ENCODE results near the gene CPEB3. TPM values are rescaled to one million over a fixed set of nuclear protein-coding genes. Genes with fewer than 3 reads are reported as not detected.

Gene CPEB3
- total RNA-seq, 1 donor from 2014 or later: 5.7 TPM

GRCh38 chr10:92062273-92062672 lies 228.6 kb downstream of the CPEB3 start:
- intact Hi-C loops (cut with DNase I): no loop called here
- DNase-seq (no peak), ATAC-seq (no peak)
- no peak overlapping the region for H3K4me3 ChIP-seq
- H3K4me1 ChIP-seq: no peaks in the 10 kb centered on the region
- H3K27ac ChIP-seq: no peak overlapping the region
- no peak for TF ChIP-seq CTCF (IDR thresholded peaks at IDR 0.05)
- no peaks in the 10 kb centered on the region for H3K27me3 ChIP-seq
- H3K9me3 ChIP-seq: no peaks in the 10 kb centered on the region
- no peaks in the 10 kb centered on the region for H3K36me3 ChIP-seq

GRCh38 chr10:92054807-92055206 lies 236.1 kb downstream of the CPEB3 start:
- intact Hi-C loops (cut with DNase I): no loop called here
- peaks cover 5% of the 10 kb centered on the region for H3K36me3 ChIP-seq
- H3K9me3 ChIP-seq: no peaks in the 10 kb centered on the region
- H3K27me3 ChIP-seq: no peaks in the 10 kb centered on the region
- no peak overlapping the region for H3K4me3 ChIP-seq
- H3K27ac ChIP-seq: no peak overlapping the region
- no peak for TF ChIP-seq CTCF (IDR thresholded peaks at IDR 0.05)
- DNase-seq: no peak
- no peak for ATAC-seq
- H3K4me1 ChIP-seq: no peaks in the 10 kb centered on the region

GRCh38 chr10:92052741-92053140 lies 238.1 kb downstream of the CPEB3 start:
- Histone ChIP-seq H3K36me3 (peaks cover 5% of the 10 kb centered on the region), H3K4me3 (no peak overlapping the region), H3K27me3 (no peaks in the 10 kb centered on the region), H3K4me1 (no peaks in the 10 kb centered on the region), H3K9me3 (no peaks in the 10 kb centered on the region), H3K27ac (no peak overlapping the region)
- DNase-seq (no peak), ATAC-seq (no peak)
- intact Hi-C loops (cut with DNase I): no loop called here
- TF ChIP-seq CTCF (IDR thresholded peaks at IDR 0.05): no peak

GRCh38 chr10:92052088-92052487 lies 238.8 kb downstream of the CPEB3 start:
- H3K36me3 ChIP-seq: peaks cover 5% of the 10 kb centered on the region
- no peaks in the 10 kb centered on the region for H3K9me3 ChIP-seq
- DNase-seq: peak; percentile 85
- no peak overlapping the region for H3K4me3 ChIP-seq
- no peak overlapping the region for H3K27ac ChIP-seq
- no peak for TF ChIP-seq CTCF (IDR thresholded peaks at IDR 0.05)
- H3K4me1 ChIP-seq: no peaks in the 10 kb centered on the region
- ATAC-seq: peak; percentile 92
- H3K27me3 ChIP-seq: no peaks in the 10 kb centered on the region
- intact Hi-C loops (cut with DNase I): no loop called here

- intact Hi-C loops (cut with DNase I): no loop called here
- DNase-seq (no peak), ATAC-seq (no peak)
These were observed 243.7 kb downstream of the CPEB3 start for GRCh38 chr10:92047215-92047614.

More at GRCh38 chr10:92047215-92047614, 243.7 kb downstream of the CPEB3 start:
- H3K27ac ChIP-seq: no peak overlapping the region
- H3K4me3 ChIP-seq: no peak overlapping the region
- H3K36me3 ChIP-seq: peaks cover 5% of the 10 kb centered on the region
- no peaks in the 10 kb centered on the region for H3K27me3 ChIP-seq
- TF ChIP-seq CTCF (IDR thresholded peaks at IDR 0.05): no peak
- H3K9me3 ChIP-seq: no peaks in the 10 kb centered on the region
- no peaks in the 10 kb centered on the region for H3K4me1 ChIP-seq
